H4 (cell line): Measurements from ENCODE around the gene ARPC1A. TPM values are rescaled to one million over a fixed set of nuclear protein-coding genes. Genes with fewer than 3 reads are reported as not detected.
A peak's percentile ranks its signal among the peaks of the same experiment; 100 is the strongest.
"Not testable (repeated sequence)": the region's sequence is repeated elsewhere in the genome, so short reads cannot be mapped to it uniquely, and the experiment has no call there.

Experiments used
- DNase-seq: peaks from one replicate; pipeline ENCODE4 v3.0.0-alpha.2; 2015; ENCODE audit warnings: low spot score
- total RNA-seq: library from RNA; depleted of rRNA; stranded (reverse); fragments of >200 nt; shearing (Covaris generic); gene quantifications from 2 replicates; pipeline ENCODE4 v1.2.3, GENCODE V29; 2014; rRNA removed

The ARPC1A gene
- 207 and 218 TPM in 2 replicates for total RNA-seq

GRCh38 chr7:99325592-99326407, at the start of gene ARPC1A:
ARPC1A (plus strand) TSS chr7:99325898; CDS start chr7:99333354, 7,456 bp downstream.
- peak; percentile 91 for DNase-seq

- no peak for DNase-seq
These were observed 47.5 kb upstream of the ARPC1A start for GRCh38 chr7:99278180-99278579.

GRCh38 chr7:99284165-99284564, 41.5 kb upstream of the ARPC1A start:
- not testable (repeated sequence) for DNase-seq

- DNase-seq = no peak
These were observed 37.7 kb upstream of the ARPC1A start for GRCh38 chr7:99287779-99288534.

- no peak for DNase-seq
These were observed 36.5 kb upstream of the ARPC1A start for GRCh38 chr7:99289185-99289584.

- not testable (repeated sequence) for DNase-seq
These were observed 35.5 kb upstream of the ARPC1A start for GRCh38 chr7:99290148-99290547.

- DNase-seq = no peak
These were observed 34.6 kb upstream of the ARPC1A start for GRCh38 chr7:99290980-99291607.

- DNase-seq = no peak
These were observed 33.6 kb upstream of the ARPC1A start for GRCh38 chr7:99292127-99292526.

- no peak for DNase-seq
These were observed 32.5 kb upstream of the ARPC1A start for GRCh38 chr7:99293167-99293566.

GRCh38 chr7:99293650-99294049, 32.0 kb upstream of the ARPC1A start:
- no peak for DNase-seq

GRCh38 chr7:99296471-99296870, 29.2 kb upstream of the ARPC1A start:
- no peak for DNase-seq

- DNase-seq = no peak
These were observed 24.2 kb upstream of the ARPC1A start for GRCh38 chr7:99301496-99301895.

- no peak for DNase-seq
These were observed 20.0 kb upstream of the ARPC1A start for GRCh38 chr7:99305473-99306260.

- no peak for DNase-seq
These were observed 17.1 kb upstream of the ARPC1A start for GRCh38 chr7:99308461-99309074.

- no peak for DNase-seq
These were observed 16.6 kb upstream of the ARPC1A start for GRCh38 chr7:99309111-99309510.

- DNase-seq = no peak
These were observed 15.7 kb upstream of the ARPC1A start for GRCh38 chr7:99310004-99310403.

GRCh38 chr7:99311702-99312101, 14.0 kb upstream of the ARPC1A start:
- DNase-seq = no peak

GRCh38 chr7:99312316-99313203, 13.1 kb upstream of the ARPC1A start:
- DNase-seq = peak; percentile 52

- DNase-seq = no peak
These were observed 12.5 kb upstream of the ARPC1A start for GRCh38 chr7:99313204-99313573.

- DNase-seq = no peak
These were observed 11.2 kb upstream of the ARPC1A start for GRCh38 chr7:99314504-99314903.
